Measurements from ENCODE around the gene APOE. TPM values are rescaled to one million over a fixed set of nuclear protein-coding genes. Genes with fewer than 3 reads are reported as not detected.

APOE gene
- total and polyA plus RNA-seq, 2 of the 8 experiments (the other 6 are each of a cell fraction or from before 2014, with no cell fraction given) = 629 to 1,258 TPM

- Histone ChIP-seq H3K79me2 (ENCODE audit: control insufficient read depth in 1 of 2, insufficient read depth in 2 of 2, low read length in 2 of 2) (peaks cover 7 to 31% of the 10 kb centered on the region in 2 experiments), H3K56ac (replicated peaks; ENCODE audit: insufficient read length, low read depth, low read length) (peak overlapping the region; percentile 52), H4K91ac (replicated peaks; ENCODE audit: insufficient read length, low read length) (no peak overlapping the region), H3K27ac (ENCODE audit: low read depth, low read length) (peak overlapping the region; percentile 74; the same call in 1 of the 2 replicates), H3K79me1 (ENCODE audit: low read depth, low read length) (peaks cover 23% of the 10 kb centered on the region), H3K23me2 (ENCODE audit: low read depth, low read length) (peaks cover 17% of the 10 kb centered on the region), H3K36me3 (ENCODE audit: control insufficient read depth in 2 of 4, insufficient read depth in 4 of 4, low read length in 3 of 4) (peaks cover 26 to 52% (median 31%) of the 10 kb centered on the region in 4 experiments), H2AK5ac (ENCODE audit: low read depth, low read length) (0 out of 2 replicates have a peak overlapping the region, but pooled peaks have one; percentile 75), H3K4me2 (ENCODE audit: insufficient read depth in 1 of 2, low read depth in 2 of 2, low read length in 2 of 2) (peak overlapping the region; percentile 70 to 96), H3K23ac (ENCODE audit: insufficient read length) (no peak overlapping the region), H2BK12ac (ENCODE audit: low read depth, low read length) (no peak overlapping the region), H3K14ac (ENCODE audit: insufficient read length) (no peak overlapping the region), H2BK20ac (ENCODE audit: low read length) (no peak overlapping the region), H3K18ac (ENCODE audit: extremely low read depth, low read length) (peak overlapping the region; percentile 48; the same call in 1 of the 2 replicates), H3K27me3 (replicated peaks in 1 of 4; ENCODE audit: control insufficient read depth in 3 of 4, extremely low read depth in 1 of 4, insufficient read depth in 3 of 4, low read length in 3 of 4) (no peaks in the 10 kb centered on the region), H2AFZ (ENCODE audit: low read length) (no peak overlapping the region), H3K9me3 (ENCODE audit: insufficient read depth in 2 of 2, low read depth in 1 of 2, low read length in 1 of 2) (no peaks in the 10 kb centered on the region), H3K4me3 (ENCODE audit: extremely low read depth in 1 of 4, insufficient read depth in 2 of 4, low read depth in 3 of 4, low read length in 4 of 4) (peak overlapping the region; percentile 28 to 58 (median 48); a peak in 7 of 8 replicates), H3K4me1 (replicated peaks in 1 of 4; ENCODE audit: control insufficient read depth in 3 of 4, insufficient read depth in 4 of 4, low read length in 3 of 4) (peaks cover 5 to 8% (median 7%) of the 10 kb centered on the region in 4 experiments), H2BK5ac (ENCODE audit: low read depth, low read length) (peak overlapping the region; percentile 71), H4K8ac (ENCODE audit: extremely low read depth, insufficient read depth, low read length) (no peak overlapping the region; the same call in 1 of the 2 replicates), H3K4ac (replicated peaks; ENCODE audit: insufficient read length, low read depth, low read length) (no peak overlapping the region), H2BK120ac (replicated peaks; ENCODE audit: low read depth, low read length) (no peak overlapping the region), H4K20me1 (replicated peaks in 1 of 2; ENCODE audit: control insufficient read depth in 1 of 2, insufficient read depth in 2 of 2, low read length in 2 of 2) (peaks cover 11 to 15% of the 10 kb centered on the region in 2 experiments), H4K5ac (ENCODE audit: insufficient read length, low read depth, low read length) (peak overlapping the region; percentile 14), H2BK15ac (ENCODE audit: low read length) (no peak overlapping the region), H3K9ac (replicated peaks in 1 of 4; ENCODE audit: extremely low read depth in 1 of 4, low read depth in 3 of 4, low read length in 3 of 4) (peak overlapping the region in 3 of 4 experiments; percentile 53 to 83 (median 60); a peak in 4 of 7 replicates)
- CTCF ChIA-PET (ENCODE audit: partially characterized antibody) = interaction anchor here (0.6 to 1.1 kb wide), 5 partner anchors 9 to 165 kb away, joined by 3 to 6 read pairs (median 3); no protein-coding TSS in a partner anchor
- FAIRE-seq = no peak
- no peak for TF ChIP-seq CHD1 (IDR thresholded peaks at IDR 0.05; ENCODE audit: low read depth, low read length)
- no peak for DNase-seq (ENCODE audit: low read depth in 1 of 2, low spot score in 2 of 2)
- POLR2A ChIA-PET (ENCODE audit: partially characterized antibody) = interaction anchor here (0.6 to 9.8 kb wide), 23 partner anchors 8 to 796 kb away, joined by 3 to 247 read pairs (median 4); partner anchors contain the start of genes APOE, CLASRP, NECTIN2 and PPP1R37
- WGBS, 2 experiments (ENCODE audit: extremely low coverage in 1 of 2, insufficient coverage in 1 of 2, insufficient read length in 1 of 2, insufficient replicate concordance in 2 of 2, low coverage in 1 of 2, low lambda C conversion rate in 2 of 2, missing lambda C conversion rate in 1 of 2) = 69% methylated on average over 17 of the region's 17 CpGs; no CpG with 5 or more reads in 1 of the 2 experiments
Observed at GRCh38 chr19:44889830-44890365, 15.7 kb upstream of the APOE start.

All from H1 (cell line).